Panc1 (cell line): ENCODE data around the gene RPS19BP1. TPM values are rescaled to one million over a fixed set of nuclear protein-coding genes. Genes with fewer than 3 reads are reported as not detected.

ENCODE experiments used
- ATAC-seq: fragments of 200-7000 bp; cut with Tn5 transposase; 2 replicates; pipeline ENCODE4 v1.9.1; 2020; ENCODE audit warnings: mild to moderate bottlenecking, moderate library complexity
- BruUV-seq: library from RNA; stranded (reverse); fragments of 400-500 nt; replicated peaks from 2 replicates; lab custom pipeline; 2021; lab: Mats Ljungman, UMichigan
- CTCF ChIA-PET: fragments of 300-600 bp; sonication (Branson Sonifier 250); formaldehyde crosslinking; loops from one replicate; lab custom pipeline; 2022; ENCODE audit warnings: antibody characterized with exemption; lab: Charles Lee
- POLR2A ChIA-PET: fragments of 300-600 bp; sonication (Branson Sonifier 250); formaldehyde crosslinking; loops from one replicate; lab custom pipeline; 2022; ENCODE audit warnings: antibody characterized with exemption; lab: Charles Lee
- DNase-seq: peaks from one replicate; pipeline ENCODE4 v3.0.0-alpha.2; 2010; ENCODE audit warnings: low read depth, low spot score
- H3K27ac ChIP-seq: 2 replicates; pipeline ENCODE4 v1.5.1; 2011; ENCODE audit warnings: mild to moderate bottlenecking, low read length, inconsistent platforms
- H3K27me3 ChIP-seq: fragments of 200-500 bp; sonication (Bioruptor generic); 2 replicates; pipeline ENCODE4 v1.6.0; 2014; ENCODE audit warnings: low read length, inconsistent platforms; ENCODE audit not compliant: control insufficient read depth, insufficient read depth
- H3K36me3 ChIP-seq: fragments of 200-500 bp; sonication (Bioruptor generic); 2 replicates; pipeline ENCODE4 v1.5.1; 2014; ENCODE audit warnings: inconsistent platforms, mild to moderate bottlenecking, low read length, moderate library complexity; ENCODE audit not compliant: control insufficient read depth, insufficient read depth
- H3K4me1 ChIP-seq: 2 replicates; pipeline ENCODE4 v1.5.1; 2011; ENCODE audit warnings: inconsistent platforms, mild to moderate bottlenecking, low read length, moderate library complexity; ENCODE audit not compliant: control insufficient read depth, insufficient read depth
- H3K4me3 ChIP-seq, 2 experiments: 2 replicates each; pipeline ENCODE4 v1.5.1; 2011 to 2012; ENCODE audit warnings: low read depth in 2 of 2, low read length in 2 of 2, mild to moderate bottlenecking in 2 of 2, inconsistent platforms in 1 of 2, moderate library complexity in 1 of 2
- H3K9me3 ChIP-seq: fragments of 200-500 bp; sonication (Bioruptor generic); 2 replicates; pipeline ENCODE4 v1.5.1; 2014; ENCODE audit warnings: low read depth, mild to moderate bottlenecking, inconsistent platforms, low read length, moderate library complexity; ENCODE audit not compliant: control insufficient read depth, insufficient read depth
- POLR2AphosphoS5 ChIP-seq: IDR thresholded peaks from 2 replicates; pipeline ENCODE4 v1.6.1; 2012; ENCODE audit warnings: mild to moderate bottlenecking, low read depth, low read length, moderate library complexity
- REST ChIP-seq, 2 experiments: IDR thresholded peaks; 2 replicates each; pipeline ENCODE4 v1.6.1; 2011 to 2012; ENCODE audit warnings: low read depth in 2 of 2, control low read depth in 1 of 2, low read length in 1 of 2, mild to moderate bottlenecking in 1 of 2, moderate library complexity in 1 of 2; ENCODE audit not compliant: insufficient read depth in 1 of 2
- SIN3A ChIP-seq: IDR thresholded peaks from 2 replicates; pipeline ENCODE4 v1.6.1; 2012; ENCODE audit warnings: low read depth, mild to moderate bottlenecking, low read length, moderate library complexity, borderline replicate concordance; ENCODE audit not compliant: insufficient read depth
- TCF7L2 ChIP-seq: IDR thresholded peaks from 2 replicates; pipeline ENCODE4 v1.6.1; 2011; ENCODE audit warnings: mild to moderate bottlenecking, low read depth, low read length, inconsistent platforms
- in situ Hi-C: cut with HindIII; loops from 2 replicates; pipeline ENCODE4 v1.10.0; 2016; ENCODE audit warnings: low sequenced_read_pairs, low pct_unique_long_range_greater_than_20kb
- intact Hi-C: fragments of 100-400 bp; cut with micrococcal nuclease; formaldehyde crosslinking; loops from one replicate; pipeline ENCODE4 v1.10.0; 2022; ENCODE audit not compliant: unreplicated experiment
- total RNA-seq: library from RNA; stranded (reverse); gene quantifications from one replicate; pipeline ENCODE4 v1.2.1, GENCODE V29; 2021; ENCODE audit not compliant: unreplicated experiment
- TF ChIP-seq, protein P1 (sequence below): fragments of 450-650 bp; IDR thresholded peaks from 2 replicates; pipeline ENCODE4 v1.5.1; 2017; ENCODE audit warnings: mild to moderate bottlenecking

Gene RPS19BP1
- total RNA-seq, 1 experiment from 2014 or later: 123 TPM

DNA sequence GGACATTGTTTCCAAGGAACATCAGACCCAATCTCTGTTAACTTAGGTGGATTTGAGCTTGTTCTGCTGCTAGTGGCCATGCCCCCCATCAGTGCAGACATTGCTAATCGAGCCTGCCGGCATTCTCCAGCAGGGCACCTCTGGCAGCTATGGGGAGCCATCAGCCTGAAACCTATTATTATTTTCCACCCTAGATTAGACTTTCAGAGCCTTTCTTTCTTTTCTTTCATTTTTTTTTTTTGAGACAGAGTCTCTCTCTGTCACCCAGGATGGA, 42.9 kb upstream of the RPS19BP1 start:
- CTCF ChIA-PET: interaction anchor here (0.6 kb wide), 2 partner anchors 16 to 224 kb away, joined by 3 to 6 read pairs; no protein-coding TSS in a partner anchor
- no TSS peak for BruUV-seq

GRCh38 chr22:39574779-39575551, 42.4 kb upstream of the RPS19BP1 start:
- POLR2A ChIA-PET: no interaction called here
- TF ChIP-seq POLR2AphosphoS5 (no peak), TCF7L2 (no peak), SIN3A (no peak), REST (IDR thresholded peaks at IDR 0.05; ENCODE audit: insufficient read depth in 1 of 2, low read depth in 2 of 2, low read length in 1 of 2) (no peak)
- TF ChIP-seq, protein P1, sequence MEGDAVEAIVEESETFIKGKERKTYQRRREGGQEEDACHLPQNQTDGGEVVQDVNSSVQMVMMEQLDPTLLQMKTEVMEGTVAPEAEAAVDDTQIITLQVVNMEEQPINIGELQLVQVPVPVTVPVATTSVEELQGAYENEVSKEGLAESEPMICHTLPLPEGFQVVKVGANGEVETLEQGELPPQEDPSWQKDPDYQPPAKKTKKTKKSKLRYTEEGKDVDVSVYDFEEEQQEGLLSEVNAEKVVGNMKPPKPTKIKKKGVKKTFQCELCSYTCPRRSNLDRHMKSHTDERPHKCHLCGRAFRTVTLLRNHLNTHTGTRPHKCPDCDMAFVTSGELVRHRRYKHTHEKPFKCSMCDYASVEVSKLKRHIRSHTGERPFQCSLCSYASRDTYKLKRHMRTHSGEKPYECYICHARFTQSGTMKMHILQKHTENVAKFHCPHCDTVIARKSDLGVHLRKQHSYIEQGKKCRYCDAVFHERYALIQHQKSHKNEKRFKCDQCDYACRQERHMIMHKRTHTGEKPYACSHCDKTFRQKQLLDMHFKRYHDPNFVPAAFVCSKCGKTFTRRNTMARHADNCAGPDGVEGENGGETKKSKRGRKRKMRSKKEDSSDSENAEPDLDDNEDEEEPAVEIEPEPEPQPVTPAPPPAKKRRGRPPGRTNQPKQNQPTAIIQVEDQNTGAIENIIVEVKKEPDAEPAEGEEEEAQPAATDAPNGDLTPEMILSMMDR: no peak
- intact Hi-C loops: no loop called here
- peaks cover 4% of the 10 kb centered on the region; the same call in 1 of the 2 replicates for H3K4me1 ChIP-seq
- no peaks in the 10 kb centered on the region for H3K36me3 ChIP-seq
- BruUV-seq: no TSS peak
- CTCF ChIA-PET: interaction anchor here (0.6 kb wide), 3 partner anchors 16 to 224 kb away, joined by 3 to 6 read pairs (median 3); no protein-coding TSS in a partner anchor
- no peaks in the 10 kb centered on the region for H3K27me3 ChIP-seq
- DNase-seq (peak; percentile 12), ATAC-seq (peak; percentile 85)
- in situ Hi-C loops: no loop called here
- H3K9me3 ChIP-seq: no peaks in the 10 kb centered on the region
- no peak overlapping the region for H3K4me3 ChIP-seq
- H3K27ac ChIP-seq: no peak overlapping the region

More for the DNA sequence above, 42.9 kb upstream of the RPS19BP1 start:
- Histone ChIP-seq H3K9me3 (no peaks in the 10 kb centered on the region), H3K36me3 (no peaks in the 10 kb centered on the region), H3K27me3 (no peaks in the 10 kb centered on the region), H3K4me3 (no peak overlapping the region), H3K27ac (no peak overlapping the region), H3K4me1 (peaks cover 4% of the 10 kb centered on the region; the same call in 1 of the 2 replicates)
- intact Hi-C loops (no loop called here), in situ Hi-C loops (no loop called here)
- ATAC-seq (no peak; the same call in 1 of the 2 replicates), DNase-seq (no peak)
- TF ChIP-seq SIN3A (no peak), POLR2AphosphoS5 (no peak), REST (IDR thresholded peaks at IDR 0.05; ENCODE audit: insufficient read depth in 1 of 2, low read depth in 2 of 2, low read length in 1 of 2) (no peak), TCF7L2 (no peak)
- TF ChIP-seq, protein P1: no peak
- POLR2A ChIA-PET: no interaction called here
